GM19324 (cell line): Measurements from ENCODE around the gene SLC6A3.

Experiments used
- ATAC-seq: cut with Tn5 transposase; IDR thresholded peaks from one replicate; pipeline ENCODE4 v1.9.1; 2021; ENCODE audit warnings: mild to moderate bottlenecking, moderate library complexity; ENCODE audit not compliant: unreplicated experiment, low FRiP score

The SLC6A3 gene

DNA sequence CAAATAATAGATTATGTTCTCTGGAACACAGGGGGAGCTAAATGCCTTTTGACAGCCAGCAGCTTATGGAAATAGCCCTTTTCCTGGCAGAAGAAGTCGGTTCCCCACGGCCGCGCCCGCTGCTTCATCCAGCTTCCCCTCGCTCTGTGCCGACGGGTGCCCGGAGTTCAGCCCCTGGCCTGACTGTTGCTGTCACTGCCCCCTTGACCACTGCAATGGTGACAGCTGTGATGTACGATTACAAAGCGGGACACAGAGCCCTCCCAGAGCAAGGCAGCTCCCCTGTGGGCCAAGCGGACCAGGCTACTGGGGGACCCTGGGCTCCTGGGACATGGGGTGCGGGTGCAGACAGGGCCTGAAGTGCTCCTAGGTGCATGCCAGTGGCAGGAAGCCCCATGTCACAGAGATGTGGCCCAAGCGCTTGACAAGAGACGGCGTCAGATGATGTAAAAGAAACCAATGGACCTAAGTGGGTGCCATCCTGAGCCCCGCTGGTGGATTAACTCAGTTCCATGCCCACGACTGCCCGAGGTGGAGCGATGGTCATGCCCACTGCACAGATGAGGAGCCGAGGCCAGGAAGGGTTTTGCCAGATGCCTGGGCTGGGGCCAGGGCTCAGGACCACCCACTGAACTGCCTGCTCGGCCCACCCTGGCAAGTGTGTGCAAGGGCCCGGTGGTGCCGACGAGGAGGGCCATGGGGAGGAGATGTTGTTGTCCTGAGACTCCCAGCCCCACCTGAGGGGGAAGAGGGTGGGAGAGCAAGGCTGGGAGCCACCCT, 87.1 kb downstream of the SLC6A3 start:
- no peak for ATAC-seq

- ATAC-seq, result no peak
These were observed 88.1 kb downstream of the SLC6A3 start for GRCh38 chr5:1356873-1357787.

- ATAC-seq, result no peak
These were observed 90.7 kb downstream of the SLC6A3 start for GRCh38 chr5:1354576-1354975.

GRCh38 chr5:1352231-1353219, 92.7 kb downstream of the SLC6A3 start:
- no peak for ATAC-seq

- no peak for ATAC-seq
These were observed 94.1 kb downstream of the SLC6A3 start for GRCh38 chr5:1351156-1351555.

GRCh38 chr5:1349246-1349645, 96.0 kb downstream of the SLC6A3 start:
- no peak for ATAC-seq

- no peak for ATAC-seq
These were observed 96.3 kb downstream of the SLC6A3 start for GRCh38 chr5:1348986-1349245.

- ATAC-seq, result no peak
These were observed 97.7 kb downstream of the SLC6A3 start for GRCh38 chr5:1347571-1347970.

GRCh38 chr5:1346627-1347440, 98.4 kb downstream of the SLC6A3 start:
- no peak for ATAC-seq

GRCh38 chr5:1345876-1346626, 99.2 kb downstream of the SLC6A3 start:
- no peak for ATAC-seq

DNA sequence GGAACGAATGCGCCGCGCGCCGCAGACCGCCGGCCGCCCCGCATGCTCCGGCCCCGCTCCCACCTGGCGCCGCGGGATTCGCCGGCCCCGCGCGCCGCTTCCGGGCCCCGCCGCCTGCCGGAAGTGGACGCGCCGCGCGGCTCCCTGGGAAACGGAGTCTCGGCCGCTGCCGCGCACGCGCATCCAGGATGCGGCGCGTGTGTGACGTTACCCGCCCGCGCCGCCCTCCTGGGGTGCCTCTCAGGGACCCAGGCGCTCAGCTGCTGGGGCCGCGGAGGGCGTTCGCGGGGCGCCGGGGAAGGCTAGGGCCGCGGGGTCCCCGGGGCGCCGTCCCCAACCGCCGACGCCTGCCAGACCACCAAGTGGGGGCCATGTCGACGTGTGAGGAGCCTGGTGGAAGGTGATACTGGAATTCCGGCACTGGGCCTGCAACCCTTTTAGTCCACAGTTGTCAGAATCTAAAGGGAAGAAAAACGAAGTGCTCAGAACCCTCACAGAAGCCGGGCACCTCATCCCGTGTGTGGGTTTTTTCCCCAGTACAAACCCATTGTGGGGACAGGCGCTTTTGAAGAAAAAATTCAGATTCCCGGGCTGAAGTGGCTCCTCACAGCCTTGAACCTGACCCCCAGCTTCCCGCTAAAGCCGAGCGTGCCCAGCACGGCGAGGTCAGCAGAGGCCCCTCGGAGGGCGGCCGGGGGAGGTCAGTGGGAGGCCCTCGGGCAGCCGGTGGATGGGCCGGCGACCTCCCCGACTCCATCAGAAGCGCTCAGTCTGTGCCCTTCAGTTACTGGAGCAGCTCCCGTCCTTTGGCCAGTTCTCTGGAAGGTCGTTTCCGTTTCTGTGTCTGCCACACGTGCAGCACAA, 100.0 kb downstream of the SLC6A3 start, which contains the start of gene CLPTM1L:
Gene CLPTM1L (minus strand): TSS at position 125 of the 864 bp plus-strand sequence. CDS start 258 bp downstream, outside the sequence.
- ATAC-seq, result peak; percentile 81

- ATAC-seq, result no peak
These were observed 101.0 kb downstream of the SLC6A3 start for GRCh38 chr5:1343931-1344901.

DNA sequence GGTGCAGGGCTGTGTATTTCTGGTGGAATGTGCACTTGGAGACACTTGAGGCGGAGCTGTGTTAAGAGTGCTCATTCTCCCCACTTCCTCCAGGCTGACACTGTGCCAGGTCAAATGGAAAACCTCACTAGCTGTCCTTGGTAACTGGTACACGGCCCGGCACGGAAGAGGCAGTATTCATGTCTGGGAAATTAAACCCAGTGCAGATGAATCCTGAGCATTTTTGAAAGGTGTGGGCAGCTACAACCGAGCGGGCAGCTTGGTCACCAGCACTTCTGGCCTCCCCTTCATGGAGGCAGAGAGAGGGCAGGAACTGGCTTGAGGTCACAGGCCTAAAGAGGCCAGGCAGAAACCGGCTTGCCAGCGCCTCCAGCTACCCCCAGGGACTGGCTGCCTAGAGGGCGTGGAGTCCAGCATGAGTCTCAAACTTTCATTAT, 101.9 kb downstream of the SLC6A3 start:
- ATAC-seq, result no peak
